HepG2 (cell line): ENCODE results near the gene CTIF. TPM values are rescaled to one million over a fixed set of nuclear protein-coding genes. Genes with fewer than 3 reads are reported as not detected.

Source experiments
- ATAC-seq: fragments of 200-7000 bp; cut with Tn5 transposase; 3 replicates; pipeline ENCODE4 v1.9.1; 2020; ENCODE audit warnings: mild to moderate bottlenecking, moderate library complexity
- BruUV-seq: library from RNA; stranded (reverse); fragments of 400-500 nt; replicated peaks from 2 replicates; lab custom pipeline; 2021; lab: Mats Ljungman, UMichigan
- CTCF ChIA-PET: fragments of 300-600 bp; formaldehyde crosslinking; extraction: SDS; loops from one replicate; lab custom pipeline; 2021; ENCODE audit warnings: low total read pairs, inconsistent platforms, low intra/inter-chr PET ratio; lab: Yijun Ruan, JAX
- POLR2A ChIA-PET: fragments of 350-600 bp; sonication (Branson Sonifier 250); formaldehyde crosslinking; loops from one replicate; lab custom pipeline; 2020; ENCODE audit warnings: antibody characterized with exemption, inconsistent platforms; lab: Yijun Ruan, JAX
- DNase-seq: peaks from one replicate; pipeline ENCODE4 v3.0.0-alpha.2; 2015; ENCODE audit warnings: low spot score
- FAIRE-seq: peaks from 3 replicates; lab custom pipeline; 2011; peaks lifted over from hg19 to GRCh38; lab: Jason Lieb, UNC
- H2AFZ ChIP-seq: one replicate; pipeline ENCODE4 v1.6.1; 2011; ENCODE audit warnings: low read length, inconsistent platforms
- H3K27ac ChIP-seq: fragments of 300-600 bp; 3 replicates; pipeline ENCODE4 v1.8.0; 2011; ENCODE audit warnings: mixed run types, mild to moderate bottlenecking, mixed read lengths, low read length, inconsistent platforms; ENCODE audit not compliant: insufficient read depth; ENCODE audit errors: extremely low read length
- H3K27me3 ChIP-seq, 2 experiments: fragments of 200-600 bp in 1 of 2; 2 replicates in 1 of 2; 3 replicates in 1 of 2; pipeline versions ENCODE4 v1.6.0 to v1.8.0; 2011; ENCODE audit warnings: low read length in 2 of 2, mild to moderate bottlenecking in 2 of 2, moderate library complexity in 2 of 2, inconsistent platforms in 1 of 2; ENCODE audit not compliant: insufficient read depth in 2 of 2, control insufficient read depth in 1 of 2
- H3K36me3 ChIP-seq, 2 experiments: fragments of 200-600 bp in 1 of 2; replicated peaks in 1 of 2; 2 replicates in 1 of 2; 3 replicates in 1 of 2; pipeline versions ENCODE4 v1.5.1 to v1.8.0; 2011; ENCODE audit warnings: low read length in 2 of 2, inconsistent platforms in 1 of 2; ENCODE audit not compliant: insufficient read depth in 2 of 2, control insufficient read depth in 1 of 2
- H3K4me1 ChIP-seq: 2 replicates; pipeline ENCODE4 v1.5.1; 2012; ENCODE audit warnings: low read length, inconsistent platforms; ENCODE audit not compliant: insufficient read depth
- H3K4me2 ChIP-seq: 2 replicates; pipeline ENCODE4 v1.6.0; 2011; ENCODE audit warnings: low read depth, low read length, inconsistent platforms
- H3K4me3 ChIP-seq, 3 experiments: fragments of 200-600 bp in 1 of 3; sonication (generic), shearing (Covaris generic) in 1 of 3; replicated peaks in 1 of 3; 2 replicates each; pipeline ENCODE4 v1.5.1; 2011 to 2016; ENCODE audit warnings: low read length in 3 of 3, inconsistent platforms in 2 of 3, low read depth in 2 of 3, mild to moderate bottlenecking in 2 of 3, control low read depth in 1 of 3, mixed read lengths in 1 of 3; ENCODE audit not compliant: insufficient read depth in 1 of 3
- H3K79me2 ChIP-seq: one replicate; pipeline ENCODE4 v1.6.1; 2011; ENCODE audit warnings: low read length, inconsistent platforms; ENCODE audit not compliant: insufficient read depth
- H3K9ac ChIP-seq: 2 replicates; pipeline ENCODE4 v1.6.0; 2011; ENCODE audit warnings: mild to moderate bottlenecking, low read depth, low read length, inconsistent platforms; ENCODE audit not compliant: insufficient read depth
- H3K9me3 ChIP-seq: 2 replicates; pipeline ENCODE4 v1.5.1; 2012; ENCODE audit warnings: mild to moderate bottlenecking, low read length
- H4K20me1 ChIP-seq: 2 replicates; pipeline ENCODE4 v1.6.0; 2011; ENCODE audit warnings: inconsistent platforms, mild to moderate bottlenecking, low read length, moderate library complexity; ENCODE audit not compliant: insufficient read depth
- ATF1 ChIP-seq: IDR thresholded peaks from 2 replicates; pipeline ENCODE4 v1.6.1; 2016; ENCODE audit warnings: mild to moderate bottlenecking, control low read depth
- CBX2 ChIP-seq, 2 experiments: fragments of 200-600 bp in 1 of 2; sonication (generic); formaldehyde crosslinking in 1 of 2; IDR thresholded peaks; 2 replicates each; pipeline versions ENCODE4 v1.7.0 to v1.8.1; 2018 to 2022; ENCODE audit warnings: low read depth in 2 of 2, low read length in 1 of 2, mild to moderate bottlenecking in 1 of 2, missing genetic modification reagents in 1 of 2
- KLF11 ChIP-seq: IDR thresholded peaks from 2 replicates; pipeline ENCODE4 v1.6.1; 2016; ENCODE audit warnings: missing compliant biosample characterization
- NFYB ChIP-seq: sonication (generic); formaldehyde crosslinking; IDR thresholded peaks from 2 replicates; pipeline ENCODE4 v1.4.0; 2020; ENCODE audit warnings: missing genetic modification reagents
- NONO ChIP-seq, 2 experiments: fragments of 450-650 bp in 1 of 2; sonication (generic) in 1 of 2; formaldehyde crosslinking in 1 of 2; IDR thresholded peaks in 1 of 2; conservative IDR thresholded peaks in 1 of 2; 2 replicates each; pipeline versions ENCODE4 v1.6.1 to v1.8.0; 2017 to 2022; ENCODE audit warnings: mild to moderate bottlenecking in 1 of 2, missing genetic modification reagents in 1 of 2, moderate library complexity in 1 of 2
- TBX3 ChIP-seq: fragments of 450-650 bp; IDR thresholded peaks from 2 replicates; pipeline ENCODE4 v1.6.1; 2017; ENCODE audit warnings: antibody characterized with exemption, mild to moderate bottlenecking, inconsistent platforms, borderline replicate concordance
- ZEB1 ChIP-seq: IDR thresholded peaks from 2 replicates; pipeline ENCODE4 v1.6.1; 2012; ENCODE audit warnings: mild to moderate bottlenecking, low read depth, inconsistent platforms; ENCODE audit not compliant: insufficient replicate concordance
- ZNF329 ChIP-seq: sonication (generic); formaldehyde crosslinking; IDR thresholded peaks from 2 replicates; pipeline ENCODE4 v1.9.0; 2021; ENCODE audit warnings: low read depth, mild to moderate bottlenecking, missing genetic modification reagents
- ZNF570 ChIP-seq: sonication (generic); formaldehyde crosslinking; IDR thresholded peaks from 2 replicates; pipeline ENCODE4 v1.4.0; 2020; ENCODE audit warnings: mild to moderate bottlenecking, missing genetic modification reagents, borderline replicate concordance
- ZSCAN31 ChIP-seq: sonication (generic); formaldehyde crosslinking; IDR thresholded peaks from 2 replicates; pipeline ENCODE4 v1.5.0; 2020; ENCODE audit warnings: low read depth, mild to moderate bottlenecking, missing genetic modification reagents
- WGBS: methylation state at CpG from one replicate; pipeline ENCODE4 v1.1.6; 2017; ENCODE audit warnings: low lambda C conversion rate; 5-methylcytosine and 5-hydroxymethylcytosine counted together
- in situ Hi-C: cut with HindIII; loops from 2 replicates; pipeline ENCODE4 v1.10.0; 2017; ENCODE audit warnings: low pct_unique_long_range_greater_than_20kb; ENCODE audit not compliant: extremely low pct_ligation_motif_present
- intact Hi-C: fragments of 100-400 bp; cut with micrococcal nuclease; formaldehyde crosslinking; loops from one replicate; pipeline ENCODE4 v1.10.0; 2022; ENCODE audit not compliant: unreplicated experiment
- polyA plus RNA-seq, 8 experiments: library from polyadenylated mRNA; depleted of rRNA in 3 of 8; stranded (reverse) in 7 of 8; unstranded in 1 of 8; fragments of >200 nt; fragmentation: Illumina TruSeq in 4 of 8; extraction: Trizol in 4 of 8; gene quantifications; 2 replicates each; pipeline versions ENCODE4 v1.2.1 to v1.2.3, GENCODE V29; 2011 to 2016; ENCODE audit warnings: low read depth in 4 of 8, missing spikeins in 1 of 8, mixed read lengths in 1 of 8; ENCODE audit not compliant: insufficient read depth in 1 of 8
- total RNA-seq, 5 experiments: library from RNA; depleted of rRNA; stranded (reverse); fragments of >200 nt; fragmentation: Illumina TruSeq; extraction: Trizol; gene quantifications; 2 replicates each; pipeline ENCODE4 v1.2.3, GENCODE V29; 2016; ENCODE audit warnings: low read depth in 1 of 5
- TF ChIP-seq, protein P1 (sequence below): sonication (generic); formaldehyde crosslinking; IDR thresholded peaks from 2 replicates; pipeline ENCODE4 v1.8.0; 2022; ENCODE audit warnings: low read depth, missing genetic modification reagents
- TF ChIP-seq, protein P2 (sequence below): sonication (generic); formaldehyde crosslinking; IDR thresholded peaks from 2 replicates; pipeline ENCODE4 v1.4.0; 2020; ENCODE audit warnings: mild to moderate bottlenecking, missing genetic modification reagents
- TF ChIP-seq, protein P3 (sequence below): sonication (generic); formaldehyde crosslinking; IDR thresholded peaks from 2 replicates; pipeline ENCODE4 v1.4.0; 2020; ENCODE audit warnings: mild to moderate bottlenecking, missing genetic modification reagents, borderline replicate concordance

The CTIF gene
- total and polyA plus RNA-seq, 2 of the 13 experiments (the other 11 are each of a cell fraction or from before 2014, with no cell fraction given) = 18.2 to 28.0 TPM

DNA sequence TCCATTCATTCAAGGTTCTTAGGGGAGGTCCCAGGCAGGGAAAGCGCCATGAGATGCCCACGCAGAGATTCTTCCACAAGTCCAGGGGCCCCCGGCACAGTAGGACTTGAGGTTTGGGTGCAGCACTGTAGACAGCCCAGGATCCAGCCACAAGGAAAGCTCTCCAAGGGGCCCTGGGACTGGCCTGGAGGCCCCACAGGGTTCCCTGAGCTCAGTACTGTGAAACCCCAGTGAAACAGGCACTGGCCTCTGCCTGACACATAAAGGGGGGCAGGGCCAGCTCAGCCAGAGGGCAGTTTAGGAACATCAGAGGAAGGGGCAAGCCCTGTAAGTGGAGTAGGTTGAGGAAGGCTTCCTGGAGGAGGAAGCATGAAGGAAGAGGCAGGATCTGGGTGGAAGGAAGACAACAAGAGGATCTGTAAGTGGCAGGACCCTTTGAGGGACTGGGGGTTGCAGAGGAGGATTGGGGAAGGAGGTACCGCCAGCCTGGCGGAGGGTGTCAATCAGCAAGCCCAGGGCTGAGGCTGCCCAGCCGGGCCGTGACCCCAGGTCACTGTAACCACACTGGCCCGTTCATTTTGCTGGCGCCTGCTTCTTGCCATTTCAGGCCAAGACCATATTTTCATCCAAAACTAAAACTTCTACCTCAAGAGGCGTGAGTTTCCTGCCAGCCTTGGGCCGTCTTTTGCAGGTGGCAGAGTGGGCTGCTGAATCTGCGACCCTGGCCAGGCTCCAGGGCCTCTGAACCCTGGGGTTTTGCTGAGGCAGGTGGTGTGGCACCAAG is 236.7 kb downstream of the CTIF start (continued):
- TF ChIP-seq, protein P1, sequence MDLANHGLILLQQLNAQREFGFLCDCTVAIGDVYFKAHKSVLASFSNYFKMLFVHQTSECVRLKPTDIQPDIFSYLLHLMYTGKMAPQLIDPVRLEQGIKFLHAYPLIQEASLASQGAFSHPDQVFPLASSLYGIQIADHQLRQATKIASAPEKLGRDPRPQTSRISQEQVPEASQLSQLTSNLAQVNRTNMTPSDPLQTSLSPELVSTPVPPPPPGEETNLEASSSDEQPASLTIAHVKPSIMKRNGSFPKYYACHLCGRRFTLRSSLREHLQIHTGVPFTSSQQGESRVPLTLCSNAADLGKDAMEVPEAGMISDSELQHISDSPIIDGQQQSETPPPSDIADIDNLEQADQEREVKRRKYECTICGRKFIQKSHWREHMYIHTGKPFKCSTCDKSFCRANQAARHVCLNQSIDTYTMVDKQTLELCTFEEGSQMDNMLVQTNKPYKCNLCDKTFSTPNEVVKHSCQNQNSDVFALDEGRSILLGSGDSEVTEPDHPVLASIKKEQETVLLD = no peak
- TF ChIP-seq ZEB1 = no peak
- TF ChIP-seq, protein P2, sequence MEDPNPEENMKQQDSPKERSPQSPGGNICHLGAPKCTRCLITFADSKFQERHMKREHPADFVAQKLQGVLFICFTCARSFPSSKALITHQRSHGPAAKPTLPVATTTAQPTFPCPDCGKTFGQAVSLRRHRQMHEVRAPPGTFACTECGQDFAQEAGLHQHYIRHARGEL (CRISPR knock-in tag) = no peak

DNA sequence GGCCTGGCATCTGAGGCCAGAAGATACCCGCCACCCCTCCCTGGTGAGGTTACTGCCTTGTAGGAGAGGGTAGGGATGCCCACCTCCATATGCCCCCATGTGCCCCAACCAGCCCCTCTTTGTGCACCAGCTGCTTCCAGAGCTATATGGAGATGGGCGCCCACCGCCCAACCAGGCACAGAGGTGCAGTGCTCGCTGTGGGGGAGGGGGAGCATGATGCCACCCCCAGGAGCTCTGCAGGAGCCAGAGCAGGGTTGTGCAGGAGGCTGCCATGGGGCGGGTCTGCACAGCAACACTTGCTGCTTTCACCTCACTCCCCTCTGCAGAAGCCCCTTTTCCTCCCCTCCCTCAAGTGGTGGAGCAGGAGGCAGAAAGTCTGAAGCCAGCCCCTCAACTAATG is 237.3 kb downstream of the CTIF start:
- H3K4me1 ChIP-seq = peaks cover 37% of the 10 kb centered on the region
- FAIRE-seq = no peak
- no peak overlapping the region for H3K9ac ChIP-seq
- H3K36me3 ChIP-seq = peaks cover 1 to 19% of the 10 kb centered on the region in 2 experiments; a peak in 3 of 5 replicates
- no peaks in the 10 kb centered on the region for H3K27me3 ChIP-seq
- no peak overlapping the region for H3K4me3 ChIP-seq
- intact Hi-C loops = no loop called here
- H2AFZ ChIP-seq = no peak overlapping the region
- DNase-seq = no peak
- CTCF ChIA-PET = interaction anchor here (1.6 to 2.1 kb wide), 2 partner anchors 121 to 266 kb away, joined by 7 to 8 read pairs; no protein-coding TSS in a partner anchor
- no peaks in the 10 kb centered on the region for H3K79me2 ChIP-seq
- H3K27ac ChIP-seq = no peak overlapping the region
- in situ Hi-C loops = no loop called here
- no peaks in the 10 kb centered on the region; the same call in 1 of the 2 replicates for H4K20me1 ChIP-seq
- no TSS peak for BruUV-seq
- no peaks in the 10 kb centered on the region for H3K9me3 ChIP-seq
- POLR2A ChIA-PET = no interaction called here
- ATAC-seq = no peak
- 94% methylated on average over 2 of the region's 5 CpGs for WGBS
- H3K4me2 ChIP-seq = no peak overlapping the region
- TF ChIP-seq ZNF570 (CRISPR knock-in tag) (no peak), NFYB (no peak), ZSCAN31 (no peak), ZNF329 (CRISPR knock-in tag) (no peak), ATF1 (CRISPR knock-in tag) (no peak), NONO (IDR thresholded peaks at IDR 0.05) (no peak), NONO (CRISPR knock-in tag; conservative IDR thresholded peaks at IDR 0.05) (no peak), TBX3 (no peak), CBX2 (IDR thresholded peaks at IDR 0.05; ENCODE audit: low read depth, low read length) (no peak), CBX2 (CRISPR knock-in tag; IDR thresholded peaks at IDR 0.05; ENCODE audit: low read depth) (no peak), KLF11 (CRISPR knock-in tag) (no peak)
- TF ChIP-seq, protein P3, sequence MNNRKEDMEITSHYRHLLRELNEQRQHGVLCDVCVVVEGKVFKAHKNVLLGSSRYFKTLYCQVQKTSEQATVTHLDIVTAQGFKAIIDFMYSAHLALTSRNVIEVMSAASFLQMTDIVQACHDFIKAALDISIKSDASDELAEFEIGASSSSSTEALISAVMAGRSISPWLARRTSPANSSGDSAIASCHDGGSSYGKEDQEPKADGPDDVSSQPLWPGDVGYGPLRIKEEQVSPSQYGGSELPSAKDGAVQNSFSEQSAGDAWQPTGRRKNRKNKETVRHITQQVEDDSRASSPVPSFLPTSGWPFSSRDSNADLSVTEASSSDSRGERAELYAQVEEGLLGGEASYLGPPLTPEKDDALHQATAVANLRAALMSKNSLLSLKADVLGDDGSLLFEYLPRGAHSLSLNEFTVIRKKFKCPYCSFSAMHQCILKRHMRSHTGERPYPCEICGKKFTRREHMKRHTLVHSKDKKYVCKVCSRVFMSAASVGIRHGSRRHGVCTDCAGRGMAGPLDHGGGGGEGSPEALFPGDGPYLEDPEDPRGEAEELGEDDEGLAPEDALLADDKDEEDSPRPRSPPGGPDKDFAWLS = no peak
